Hematopoietic multipotent progenitor cell (in vitro differentiated cells): ENCODE results near the gene TDRD12. TPM values are rescaled to one million over a fixed set of nuclear protein-coding genes. Genes with fewer than 3 reads are reported as not detected.

Experiments
- small RNA-seq: library from RNA; depleted of rRNA; stranded (forward); fragments of <200 nt; gene quantifications from one replicate; pipeline ENCODE3, GENCODE V24; 2012
- total RNA-seq: library from RNA; depleted of rRNA; stranded (reverse); fragments of >200 nt; gene quantifications from one replicate; pipeline ENCODE4 v1.2.3, GENCODE V29; 2012

TDRD12 gene
- total RNA-seq, 1 donor, result 0.27 TPM

Small RNAs within 50 kb of the gene (small RNA-seq; reads per million reads assigned to genes)
- not detected for gene RN7SKP22

Other genes with a start within 250 kb of the TDRD12 start
- gene PDCD5, start 138.6 kb upstream of the TDRD12 start, total RNA-seq, result 18.6 TPM
- gene ANKRD27, start 44.6 kb upstream of the TDRD12 start, total RNA-seq, result 57.1 TPM
- 0.54 TPM for gene RGS9BP, start 43.9 kb upstream of the TDRD12 start, total RNA-seq
- 8.9 TPM for gene NUDT19, start 27.9 kb upstream of the TDRD12 start, total RNA-seq
- gene SLC7A9, start 150.0 kb downstream of the TDRD12 start, total RNA-seq, result not detected